Uterus (tissue), 2 donors: ENCODE results near the gene PRSS53.

Experiments used
- CTCF ChIP-seq, 4 experiments: fragments of 200-600 bp in 2 of 4; fragments of 450-650 bp in 2 of 4; sonication (generic) in 2 of 4; IDR thresholded peaks; one replicate each; pipeline ENCODE4 v1.5.1; 2016 to 2019; ENCODE audit warnings: antibody characterized with exemption in 4 of 4, mild to moderate bottlenecking in 2 of 4, moderate library complexity in 1 of 4
- POLR2A ChIP-seq, 2 donors: fragments of 450-650 bp; IDR thresholded peaks; one replicate each; pipeline ENCODE4 v1.6.1; 2016; ENCODE audit warnings: antibody characterized with exemption in 2 of 2, mild to moderate bottlenecking in 1 of 2, moderate library complexity in 1 of 2

GRCh38 chr16:31130899-31131298 is 42.2 kb upstream of the PRSS53 start:
- TF ChIP-seq CTCF (IDR thresholded peaks at IDR 0.05) (no peak), POLR2A (IDR thresholded peaks at IDR 0.05) (no peak)
